Duodenal mucosa (tissue), 2 donors: ENCODE results near the gene TOX4.

Experiments
- H3K27ac ChIP-seq: one replicate; pipeline ENCODE4 v1.7.0; 2013; ENCODE audit warnings: low read depth, low read length
- H3K27me3 ChIP-seq, 2 donors: one replicate each; pipeline ENCODE4 v1.7.0; 2013; ENCODE audit warnings: low read length in 2 of 2, control low read depth in 1 of 2; ENCODE audit not compliant: insufficient read depth in 2 of 2, control insufficient read depth in 1 of 2
- H3K36me3 ChIP-seq, 2 donors: one replicate each; pipeline ENCODE4 v1.7.0; 2013; ENCODE audit warnings: low read length in 2 of 2, control low read depth in 1 of 2; ENCODE audit not compliant: insufficient read depth in 2 of 2, control insufficient read depth in 1 of 2
- H3K4me1 ChIP-seq, 2 donors: one replicate each; pipeline ENCODE4 v1.7.0; 2013; ENCODE audit warnings: low read length in 2 of 2, control low read depth in 1 of 2; ENCODE audit not compliant: insufficient read depth in 2 of 2, control insufficient read depth in 1 of 2
- H3K4me3 ChIP-seq, 2 donors: one replicate each; pipeline ENCODE4 v1.7.0; 2013; ENCODE audit warnings: low read length in 2 of 2, low read depth in 1 of 2
- H3K9ac ChIP-seq, 2 donors: one replicate each; pipeline ENCODE4 v1.7.0; 2013; ENCODE audit warnings: low read length in 2 of 2, low read depth in 1 of 2
- H3K9me3 ChIP-seq, 2 donors: one replicate each; pipeline ENCODE4 v1.7.0; 2013; ENCODE audit warnings: low read length in 2 of 2, control low read depth in 1 of 2; ENCODE audit not compliant: control insufficient read depth in 1 of 2

Gene TOX4

GRCh38 chr14:21455592-21455911 is 21.4 kb upstream of the TOX4 start:
- H3K36me3 ChIP-seq: peaks cover under 1 to 5% of the 10 kb centered on the region in 2 donors
- H3K9me3 ChIP-seq: no peaks in the 10 kb centered on the region
- peak overlapping the region; percentile 89 to 97 for H3K4me3 ChIP-seq
- H3K4me1 ChIP-seq: peaks cover 8 to 20% of the 10 kb centered on the region in 2 donors
- H3K27ac ChIP-seq: peak overlapping the region; percentile 73
- H3K9ac ChIP-seq: peak overlapping the region; percentile 83 to 89
- H3K27me3 ChIP-seq: no peaks in the 10 kb centered on the region

GRCh38 chr14:21455912-21456667 is 20.9 kb upstream of the TOX4 start, which contains the start of gene CHD8:
Gene CHD8, minus strand, starts transcription at chr14:21456123. Its CDS starts 24,480 bp downstream, at chr14:21431643.
- Histone ChIP-seq H3K27ac (peak within 1 kb of the TSS; percentile 95), H3K9ac (peak within 1 kb of the TSS; percentile 89 to 99), H3K27me3 (no peaks in the 10 kb centered on the region), H3K9me3 (no peaks in the 10 kb centered on the region), H3K36me3 (peaks cover 6 to 8% of the 10 kb centered on the region in 2 donors), H3K4me1 (peaks cover 8 to 20% of the 10 kb centered on the region in 2 donors), H3K4me3 (peak within 1 kb of the TSS; percentile 89 to 97)

- Histone ChIP-seq H3K27ac (no peak overlapping the region), H3K9me3 (no peaks in the 10 kb centered on the region), H3K9ac (no peak overlapping the region), H3K36me3 (peaks cover 10 to 49% of the 10 kb centered on the region in 2 donors), H3K4me1 (no peaks in the 10 kb centered on the region), H3K4me3 (no peak overlapping the region), H3K27me3 (no peaks in the 10 kb centered on the region)
These were observed 9.4 kb upstream of the TOX4 start for GRCh38 chr14:21467616-21468015.

GRCh38 chr14:21475767-21476522 is 1.1 kb upstream of the TOX4 start:
- Histone ChIP-seq H3K9me3 (no peaks in the 10 kb centered on the region), H3K9ac (peak overlapping the region; percentile 35 to 98), H3K27me3 (no peaks in the 10 kb centered on the region), H3K4me3 (peak overlapping the region; percentile 71 to 99), H3K36me3 (peaks cover 0 to under 1% of the 10 kb centered on the region in 2 donors), H3K4me1 (peaks cover 16 to 17% of the 10 kb centered on the region in 2 donors), H3K27ac (peak overlapping the region; percentile 88)

GRCh38 chr14:21476523-21476924 is 471 bp upstream of the TOX4 start:
- peaks cover 0 to 6% of the 10 kb centered on the region in 2 donors for H3K36me3 ChIP-seq
- peak overlapping the region; percentile 71 to 99 for H3K4me3 ChIP-seq
- H3K9ac ChIP-seq: peak overlapping the region; percentile 41 to 98
- H3K9me3 ChIP-seq: no peaks in the 10 kb centered on the region
- peaks cover 16 to 17% of the 10 kb centered on the region in 2 donors for H3K4me1 ChIP-seq
- H3K27me3 ChIP-seq: no peaks in the 10 kb centered on the region
- peak overlapping the region; percentile 88 for H3K27ac ChIP-seq

- Histone ChIP-seq H3K27me3 (no peaks in the 10 kb centered on the region), H3K9ac (no peak overlapping the region), H3K9me3 (no peaks in the 10 kb centered on the region), H3K27ac (no peak overlapping the region), H3K4me1 (no peaks in the 10 kb centered on the region), H3K36me3 (peaks cover 9 to 37% of the 10 kb centered on the region in 2 donors), H3K4me3 (no peak overlapping the region)
These were observed 9.7 kb downstream of the TOX4 start for GRCh38 chr14:21486640-21487087.

- Histone ChIP-seq H3K4me1 (no peaks in the 10 kb centered on the region), H3K27ac (no peak overlapping the region), H3K36me3 (peaks cover 54 to 82% of the 10 kb centered on the region in 2 donors), H3K9ac (no peak overlapping the region), H3K9me3 (no peaks in the 10 kb centered on the region), H3K27me3 (no peaks in the 10 kb centered on the region), H3K4me3 (no peak overlapping the region)
These were observed 18.1 kb downstream of the TOX4 start for GRCh38 chr14:21494902-21495762.

- no peak overlapping the region for H3K4me3 ChIP-seq
- H3K27ac ChIP-seq: no peak overlapping the region
- peaks cover 54 to 83% of the 10 kb centered on the region in 2 donors for H3K36me3 ChIP-seq
- H3K4me1 ChIP-seq: no peaks in the 10 kb centered on the region
- H3K9ac ChIP-seq: no peak overlapping the region
- H3K9me3 ChIP-seq: no peaks in the 10 kb centered on the region
- H3K27me3 ChIP-seq: no peaks in the 10 kb centered on the region
These were observed 19.5 kb downstream of the TOX4 start for GRCh38 chr14:21496453-21496852.

- no peaks in the 10 kb centered on the region for H3K4me1 ChIP-seq
- no peak overlapping the region for H3K4me3 ChIP-seq
- no peak overlapping the region for H3K27ac ChIP-seq
- H3K9ac ChIP-seq: no peak overlapping the region
- H3K36me3 ChIP-seq: peaks cover 46 to 89% of the 10 kb centered on the region in 2 donors
- no peaks in the 10 kb centered on the region for H3K27me3 ChIP-seq
- H3K9me3 ChIP-seq: no peaks in the 10 kb centered on the region
These were observed 21.8 kb downstream of the TOX4 start for GRCh38 chr14:21498540-21499526.
